ENCODE measurements around the gene SORCS1.

DNA sequence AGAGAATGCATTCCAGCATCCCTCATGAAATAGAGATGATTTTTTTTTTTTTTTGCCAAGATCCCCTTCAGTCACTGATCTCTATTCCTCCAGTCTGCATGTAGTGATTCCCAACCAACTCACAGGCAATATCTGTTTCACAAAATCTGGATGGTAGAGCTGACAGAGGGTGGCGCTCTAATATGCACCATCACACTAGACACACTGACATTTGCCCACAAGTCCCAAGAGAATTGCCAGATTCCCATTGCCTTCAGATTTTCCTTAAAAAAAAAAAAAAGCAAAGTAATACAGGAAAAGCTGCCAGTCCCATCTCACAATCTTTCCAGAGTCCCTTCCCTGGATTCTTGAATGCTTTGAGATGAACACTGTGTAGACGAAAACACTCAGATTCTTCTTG, 301.0 kb downstream of the SORCS1 start:
- TF ChIP-seq, protein P1, sequence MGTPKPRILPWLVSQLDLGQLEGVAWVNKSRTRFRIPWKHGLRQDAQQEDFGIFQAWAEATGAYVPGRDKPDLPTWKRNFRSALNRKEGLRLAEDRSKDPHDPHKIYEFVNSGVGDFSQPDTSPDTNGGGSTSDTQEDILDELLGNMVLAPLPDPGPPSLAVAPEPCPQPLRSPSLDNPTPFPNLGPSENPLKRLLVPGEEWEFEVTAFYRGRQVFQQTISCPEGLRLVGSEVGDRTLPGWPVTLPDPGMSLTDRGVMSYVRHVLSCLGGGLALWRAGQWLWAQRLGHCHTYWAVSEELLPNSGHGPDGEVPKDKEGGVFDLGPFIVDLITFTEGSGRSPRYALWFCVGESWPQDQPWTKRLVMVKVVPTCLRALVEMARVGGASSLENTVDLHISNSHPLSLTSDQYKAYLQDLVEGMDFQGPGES (IDR thresholded peaks at IDR 0.05; ENCODE audit: low read depth, low read length), result no peak
- TF ChIP-seq, protein P2, sequence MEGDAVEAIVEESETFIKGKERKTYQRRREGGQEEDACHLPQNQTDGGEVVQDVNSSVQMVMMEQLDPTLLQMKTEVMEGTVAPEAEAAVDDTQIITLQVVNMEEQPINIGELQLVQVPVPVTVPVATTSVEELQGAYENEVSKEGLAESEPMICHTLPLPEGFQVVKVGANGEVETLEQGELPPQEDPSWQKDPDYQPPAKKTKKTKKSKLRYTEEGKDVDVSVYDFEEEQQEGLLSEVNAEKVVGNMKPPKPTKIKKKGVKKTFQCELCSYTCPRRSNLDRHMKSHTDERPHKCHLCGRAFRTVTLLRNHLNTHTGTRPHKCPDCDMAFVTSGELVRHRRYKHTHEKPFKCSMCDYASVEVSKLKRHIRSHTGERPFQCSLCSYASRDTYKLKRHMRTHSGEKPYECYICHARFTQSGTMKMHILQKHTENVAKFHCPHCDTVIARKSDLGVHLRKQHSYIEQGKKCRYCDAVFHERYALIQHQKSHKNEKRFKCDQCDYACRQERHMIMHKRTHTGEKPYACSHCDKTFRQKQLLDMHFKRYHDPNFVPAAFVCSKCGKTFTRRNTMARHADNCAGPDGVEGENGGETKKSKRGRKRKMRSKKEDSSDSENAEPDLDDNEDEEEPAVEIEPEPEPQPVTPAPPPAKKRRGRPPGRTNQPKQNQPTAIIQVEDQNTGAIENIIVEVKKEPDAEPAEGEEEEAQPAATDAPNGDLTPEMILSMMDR (IDR thresholded peaks at IDR 0.05), result no peak
- no peak for TF ChIP-seq POLR2AphosphoS5 (IDR thresholded peaks at IDR 0.05; ENCODE audit: low read depth, low read length)
- TF ChIP-seq, protein P3, sequence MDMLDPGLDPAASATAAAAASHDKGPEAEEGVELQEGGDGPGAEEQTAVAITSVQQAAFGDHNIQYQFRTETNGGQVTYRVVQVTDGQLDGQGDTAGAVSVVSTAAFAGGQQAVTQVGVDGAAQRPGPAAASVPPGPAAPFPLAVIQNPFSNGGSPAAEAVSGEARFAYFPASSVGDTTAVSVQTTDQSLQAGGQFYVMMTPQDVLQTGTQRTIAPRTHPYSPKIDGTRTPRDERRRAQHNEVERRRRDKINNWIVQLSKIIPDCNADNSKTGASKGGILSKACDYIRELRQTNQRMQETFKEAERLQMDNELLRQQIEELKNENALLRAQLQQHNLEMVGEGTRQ (IDR thresholded peaks at IDR 0.05; ENCODE audit: borderline replicate concordance, low read depth, low read length), result no peak
